Heart left ventricle (tissue), 16 donors: ENCODE results near the gene RFX2. TPM values are rescaled to one million over a fixed set of nuclear protein-coding genes. Genes with fewer than 3 reads are reported as not detected.

Experiments
- ATAC-seq, 4 donors: fragments of 200-7000 bp; cut with Tn5 transposase; one replicate each; pipeline ENCODE4 v1.9.1; 2020 to 2022; ENCODE audit warnings: moderate library complexity in 4 of 4, mild to moderate bottlenecking in 3 of 4, moderate number of reproducible peaks in 1 of 4
- DNase-seq, 5 donors: peaks; one replicate each; pipeline ENCODE4 v3.0.0-alpha.2; 2020
- H3K27ac ChIP-seq, 12 donors: fragments of 200-600 bp; sonication (generic) in 4 of 12; one replicate each; pipeline versions ENCODE4 v1.5.0 to v1.8.0; 2016 to 2022; ENCODE audit warnings: mild to moderate bottlenecking in 2 of 12
- H3K27me3 ChIP-seq, 9 donors: fragments of 200-600 bp; sonication (generic) in 2 of 9; one replicate each; pipeline versions ENCODE4 v1.5.1 to v1.8.0; 2016 to 2022; ENCODE audit warnings: mild to moderate bottlenecking in 3 of 9
- H3K36me3 ChIP-seq, 9 donors: fragments of 200-600 bp; sonication (generic) in 2 of 9; one replicate each; pipeline versions ENCODE4 v1.5.0 to v1.8.0; 2018 to 2022; ENCODE audit warnings: mild to moderate bottlenecking in 2 of 9
- H3K4me1 ChIP-seq, 12 donors: fragments of 200-600 bp; sonication (generic) in 4 of 12; one replicate each; pipeline versions ENCODE4 v1.5.0 to v1.8.0; 2016 to 2022; ENCODE audit warnings: mild to moderate bottlenecking in 3 of 12
- H3K4me3 ChIP-seq, 12 donors: fragments of 200-600 bp; sonication (generic) in 4 of 12; one replicate each; pipeline versions ENCODE4 v1.5.0 to v1.8.0; 2017 to 2022; ENCODE audit warnings: mild to moderate bottlenecking in 9 of 12, moderate library complexity in 4 of 12
- H3K9me3 ChIP-seq, 12 donors: fragments of 200-600 bp; sonication (generic) in 4 of 12; one replicate each; pipeline versions ENCODE4 v1.5.0 to v1.8.0; 2016 to 2022; ENCODE audit warnings: mild to moderate bottlenecking in 1 of 12
- CTCF ChIP-seq, 12 donors: fragments of 200-600 bp; sonication (generic) in 4 of 12; IDR thresholded peaks; one replicate each; pipeline versions ENCODE4 v1.5.0 to v1.8.0; 2018 to 2022; ENCODE audit warnings: antibody characterized with exemption in 12 of 12, mild to moderate bottlenecking in 5 of 12
- POLR2A ChIP-seq, 2 donors: fragments of 450-650 bp; IDR thresholded peaks; one replicate each; pipeline ENCODE4 v1.6.1; 2017; ENCODE audit warnings: antibody characterized with exemption in 2 of 2, mild to moderate bottlenecking in 2 of 2, moderate library complexity in 2 of 2
- WGBS, 4 donors: extraction: QIAGEN DNeasy Blood & Tissue Kit in 2 of 4; methylation state at CpG; one replicate each; pipeline versions ENCODE4 v1.1.5 to v1.1.7; 2013 to 2018; 5-methylcytosine and 5-hydroxymethylcytosine counted together
- intact Hi-C, 10 donors: fragments of 100-400 bp; cut with DNase I; formaldehyde crosslinking; loops; one replicate each; pipeline versions ENCODE4 v1.11.1 to v1.14.2; 2022
- polyA plus RNA-seq, 2 donors: library from polyadenylated mRNA; stranded (reverse); fragments of 200-250 nt; gene quantifications; one replicate each; pipeline ENCODE4 v1.2.3, GENCODE V29; 2013
- total RNA-seq, 9 donors: library from RNA; depleted of rRNA in 2 of 9; stranded (reverse); fragments of >200 nt in 2 of 9; fragmentation: NEBNext Ultra II Directional in 3 of 9; extraction: Animal tissue kit (Norgen Biotek cat#: 25700) in 3 of 9; gene quantifications; one replicate each; pipeline versions ENCODE4 v1.1.0 to v1.2.4, GENCODE V29; 2016 to 2023
- donor health status: ischemic (EF 13 %, LVEDD 7.1; RV severe dilation, severe dysfunction).
- donor health status: healthy with polysubstance abuse.
- donor health status: DM: no; HTN: yes; CAD: no.
- donor health status: DM: no; HTN: no; CAD: no.
- donor health status: ischemic (EF 25% LVEDD 6.9; RV normal size, moderate dysfunction).
- donor health status: ischemic (EF 25% LVEDD 5.7; RV mildly dilated, moderate dysfunction).
- donor health status: healthy.
- donor health status: DM: yes; HTN: yes; CAD: no.
- donor health status: ischemic (EF 35%, LVEDD 5.7; RV mildly dilated, moderate dysfunction).
- donor health status: nonischemic (EF 11% LVEDD 7.7; RV severe dilation, severe dysfunction).
- donor health status: DM: yes; HTN: yes; CAD: no.
- donor health status: PGD.
- donor health status: ischemic (EF 29% LVEDD 5.4; RV normal size, mild dysfunction).
- donor health status: nonischemic (EF 23%, LVEDD 6.1; RV moderate dilation, normal function).

RFX2 gene
- total and polyA plus RNA-seq, 11 donors = 2.8 to 20.0 (median 5.9) TPM

- no peak for ATAC-seq
- no peaks in the 10 kb centered on the region for H3K4me1 ChIP-seq
- H3K27me3 ChIP-seq = no peaks in the 10 kb centered on the region
- H3K27ac ChIP-seq = no peak overlapping the region
- H3K4me3 ChIP-seq = no peak overlapping the region
- TF ChIP-seq CTCF (IDR thresholded peaks at IDR 0.05) = no peak
- DNase-seq = no peak
- peaks cover 0 to 8% (median 0%) of the 10 kb centered on the region in 12 donors for H3K9me3 ChIP-seq
- intact Hi-C loops = loop anchor here in 3 of 10 donors (10.0 kb wide), 2 partner anchors 254 to 264 kb away; no protein-coding TSS in a partner anchor
- 94 to 98% (median 95%) methylated on average over 5 of the region's 5 CpGs for WGBS, 4 donors
- peaks cover 0 to 38% (median 15%) of the 10 kb centered on the region in 9 donors for H3K36me3 ChIP-seq
These were observed 69.2 kb downstream of the RFX2 start for GRCh38 chr19:6041071-6041470.

DNA sequence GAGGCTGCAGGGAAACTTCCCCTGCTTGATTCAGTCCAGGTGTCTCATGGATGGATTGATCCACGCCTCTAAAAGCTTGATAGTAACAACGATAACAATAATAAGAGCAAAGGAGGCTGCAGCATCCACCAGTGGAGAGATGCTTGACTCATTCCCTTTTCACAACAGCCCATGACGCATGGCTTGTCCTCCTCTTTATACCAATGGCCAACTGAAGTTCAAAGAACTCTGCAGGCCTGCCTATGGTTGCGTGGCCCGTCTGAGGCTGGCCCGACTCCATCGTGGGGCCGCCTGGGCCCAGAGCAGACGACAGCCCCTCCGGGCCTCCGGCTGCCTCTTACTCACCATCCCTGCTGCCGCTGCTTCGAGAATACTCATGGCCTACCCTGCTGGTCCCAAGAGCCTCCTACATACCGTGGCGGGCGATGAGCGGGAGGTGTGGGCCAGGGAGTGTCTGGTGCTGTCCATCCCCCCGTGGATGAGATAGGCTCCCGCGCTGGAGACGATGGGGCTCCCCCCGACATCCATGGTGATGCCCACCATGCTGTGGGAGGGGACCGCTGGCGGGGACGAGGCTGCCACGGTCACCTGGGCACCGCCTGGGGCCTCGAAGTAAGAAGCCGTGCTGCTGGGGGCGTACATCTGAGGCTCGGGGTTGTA is 70.6 kb downstream of the RFX2 start:
- intact Hi-C loops = loop anchor here in 3 of 10 donors (10.0 kb wide), 2 partner anchors 255 to 265 kb away; no protein-coding TSS in a partner anchor
- TF ChIP-seq CTCF (IDR thresholded peaks at IDR 0.05) (no peak), POLR2A (IDR thresholded peaks at IDR 0.05) (no peak)
- Histone ChIP-seq H3K27ac (no peak overlapping the region), H3K27me3 (no peaks in the 10 kb centered on the region), H3K4me1 (no peaks in the 10 kb centered on the region), H3K4me3 (no peak overlapping the region), H3K36me3 (peaks cover 0 to 38% (median 12%) of the 10 kb centered on the region in 9 donors), H3K9me3 (peaks cover 0 to 8% (median 0%) of the 10 kb centered on the region in 12 donors)
- ATAC-seq = peak in 1 of 4 donors; percentile 27
- DNase-seq = peak in 1 of 5 donors; percentile 26
- 94 to 96% (median 95%) methylated on average over 31 of the region's 31 CpGs for WGBS, 4 donors

DNA sequence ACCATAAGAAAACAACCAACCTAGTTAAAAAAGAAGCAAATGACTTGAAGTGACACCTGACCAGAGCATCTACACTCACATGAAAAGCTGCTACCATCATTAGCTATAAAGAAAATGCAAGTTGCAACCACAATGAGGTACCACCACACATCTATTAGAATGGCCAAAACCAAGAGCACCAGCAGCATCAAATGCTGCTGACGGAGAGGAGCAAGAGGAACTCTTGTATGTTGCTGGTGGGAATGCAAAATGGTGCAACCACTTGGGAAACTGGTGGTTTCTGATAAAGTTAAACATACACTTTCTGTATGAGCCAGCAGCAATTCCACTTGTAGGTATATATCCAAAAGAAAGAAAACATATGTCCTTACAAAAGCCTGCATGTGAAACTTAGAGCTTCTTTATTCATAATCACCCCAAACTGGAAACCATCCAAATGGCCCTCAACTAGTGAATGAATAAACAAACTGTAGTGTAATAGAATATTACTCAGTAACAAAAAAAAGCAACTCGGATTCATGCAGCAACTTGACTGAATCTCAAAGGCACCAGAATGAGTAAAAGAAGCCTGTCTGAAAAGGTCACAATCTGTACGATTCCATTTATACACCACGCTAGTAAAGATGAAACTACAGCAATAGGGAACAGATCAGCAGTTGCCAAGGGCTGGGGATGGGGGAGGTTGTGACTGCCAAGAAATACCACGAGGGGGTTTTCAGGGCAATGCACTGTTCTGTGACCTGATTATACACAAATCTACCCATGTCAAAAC is 71.5 kb downstream of the RFX2 start:
- Histone ChIP-seq H3K36me3 (peaks cover 0 to 36% (median 12%) of the 10 kb centered on the region in 9 donors), H3K27me3 (no peaks in the 10 kb centered on the region), H3K4me3 (no peak overlapping the region), H3K9me3 (peaks cover 0 to 8% (median 0%) of the 10 kb centered on the region in 12 donors), H3K4me1 (no peaks in the 10 kb centered on the region), H3K27ac (no peak overlapping the region)
- 83 to 93% (median 88%) methylated on average over 5 of the region's 5 CpGs for WGBS, 4 donors
- intact Hi-C loops = no loop called here
- ATAC-seq (no peak), DNase-seq (no peak)
- TF ChIP-seq CTCF (IDR thresholded peaks at IDR 0.05) (no peak), POLR2A (IDR thresholded peaks at IDR 0.05) (no peak)

- no peak for ATAC-seq
- Histone ChIP-seq H3K27me3 (no peaks in the 10 kb centered on the region), H3K27ac (no peak overlapping the region), H3K4me3 (no peak overlapping the region), H3K4me1 (no peaks in the 10 kb centered on the region), H3K36me3 (peaks cover 0 to 13% (median 3%) of the 10 kb centered on the region in 9 donors), H3K9me3 (peaks cover 0 to 8% (median 0%) of the 10 kb centered on the region in 12 donors)
- no peak for TF ChIP-seq POLR2A (IDR thresholded peaks at IDR 0.05)
- TF ChIP-seq CTCF (IDR thresholded peaks at IDR 0.05) = no peak
- intact Hi-C loops = no loop called here
- 91 to 94% (median 91%) methylated on average over 3 of the region's 3 CpGs for WGBS, 4 donors
- no peak for DNase-seq
These were observed 75.3 kb downstream of the RFX2 start for GRCh38 chr19:6035026-6035425.
